GM15510 (cell line): ENCODE results near the gene AQP12A.

Experiments
- POLR2A ChIP-seq: IDR thresholded peaks from 3 replicates; pipeline ENCODE4 v1.6.1; 2011; ENCODE audit warnings: borderline replicate concordance; ENCODE audit not compliant: insufficient read length; ENCODE audit errors: extremely low read depth

AQP12A gene

DNA sequence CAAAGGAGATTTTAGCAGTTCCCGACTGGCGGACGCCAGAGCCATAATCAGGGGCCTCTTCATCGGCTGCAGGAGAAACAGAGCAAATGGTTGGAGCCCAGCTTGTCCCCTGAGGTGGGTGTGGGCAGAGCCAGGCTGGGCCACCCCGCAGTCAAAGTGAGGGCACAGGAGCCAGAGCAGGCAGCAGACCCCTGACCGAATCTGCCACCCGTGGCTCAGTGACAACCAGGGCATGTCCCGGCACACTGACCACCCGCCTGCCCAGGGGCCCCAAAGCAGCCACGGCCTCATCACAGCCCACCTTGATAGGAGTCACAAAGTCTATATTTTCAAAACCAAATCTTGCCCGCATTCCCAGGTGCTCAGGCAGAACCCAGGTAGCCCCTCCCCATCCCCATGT is 55.6 kb downstream of the AQP12A start:
- no peak for TF ChIP-seq POLR2A
